ENCODE data around the gene LCAT.

Gene LCAT

GRCh38 chr16:67907397-67908180 lies 36.3 kb downstream of the LCAT start:
- H3K27ac ChIP-seq = no peak overlapping the region
- TF ChIP-seq ZFX (IDR thresholded peaks at IDR 0.05; ENCODE audit: borderline replicate concordance) (no peak), CTCF (IDR thresholded peaks at IDR 0.05) (no peak)

- no peak for TF ChIP-seq ZFX (IDR thresholded peaks at IDR 0.05; ENCODE audit: borderline replicate concordance)
- no peak for TF ChIP-seq CTCF (IDR thresholded peaks at IDR 0.05)
- H3K27ac ChIP-seq = no peak overlapping the region
Measured at GRCh38 chr16:67902831-67903230, 41.1 kb downstream of the LCAT start.

- TF ChIP-seq ZFX (IDR thresholded peaks at IDR 0.05; ENCODE audit: borderline replicate concordance) = no peak
- TF ChIP-seq CTCF (IDR thresholded peaks at IDR 0.05) = no peak
- no peak overlapping the region for H3K27ac ChIP-seq
Measured at GRCh38 chr16:67901734-67902133, 42.2 kb downstream of the LCAT start.

GRCh38 chr16:67897231-67897630 lies 46.7 kb downstream of the LCAT start:
- TF ChIP-seq CTCF (IDR thresholded peaks at IDR 0.05) (no peak), ZFX (IDR thresholded peaks at IDR 0.05; ENCODE audit: borderline replicate concordance) (no peak)
- H3K27ac ChIP-seq = no peak overlapping the region

GRCh38 chr16:67893743-67894399 lies 50.0 kb downstream of the LCAT start:
- H3K27ac ChIP-seq = peak overlapping the region; percentile 78

GRCh38 chr16:67892899-67893742 lies 50.8 kb downstream of the LCAT start, which contains the start of gene PSKH1:
TSS of gene PSKH1 (plus strand) at chr16:67893254. CDS start at chr16:67908750, 15,496 bp downstream.
- no peak for TF ChIP-seq CTCF (IDR thresholded peaks at IDR 0.05)
- no peak for TF ChIP-seq ZFX (IDR thresholded peaks at IDR 0.05; ENCODE audit: borderline replicate concordance)
- H3K27ac ChIP-seq = peak within 1 kb of the TSS; percentile 78

More at GRCh38 chr16:67893743-67894399, 50.0 kb downstream of the LCAT start:
- TF ChIP-seq ZFX (IDR thresholded peaks at IDR 0.05; ENCODE audit: borderline replicate concordance) (no peak), CTCF (IDR thresholded peaks at IDR 0.05) (no peak)
